CD4-positive, alpha-beta memory T cell (primary cell): Measurements from ENCODE around the gene MOB3B. TPM values are rescaled to one million over a fixed set of nuclear protein-coding genes. Genes with fewer than 3 reads are reported as not detected.

ENCODE experiments used
- CTCF ChIA-PET: fragments of 350-600 bp; sonication (Branson Sonifier 250); formaldehyde crosslinking; loops from one replicate; lab custom pipeline; 2021; ENCODE audit warnings: inconsistent platforms; ENCODE audit not compliant: partially characterized antibody; lab: Charles Lee
- POLR2A ChIA-PET: fragments of 350-600 bp; sonication (Branson Sonifier 250); formaldehyde crosslinking; loops from one replicate; lab custom pipeline; 2021; ENCODE audit not compliant: partially characterized antibody; lab: Charles Lee
- DNase-seq, 5 donors: peaks; one replicate each; pipeline versions ENCODE4 v3.0.0 to v3.0.0-alpha.2; 2020 to 2022; ENCODE audit warnings: mixed read lengths in 1 of 5
- H3K27ac ChIP-seq: one replicate; pipeline ENCODE4 v1.7.0; 2013; ENCODE audit warnings: low read depth, low read length
- H3K27me3 ChIP-seq: 2 replicates; pipeline ENCODE4 v1.7.0; 2013; ENCODE audit warnings: mild to moderate bottlenecking, low read length, moderate library complexity; ENCODE audit not compliant: insufficient read depth
- H3K36me3 ChIP-seq: 2 replicates; pipeline ENCODE4 v1.7.0; 2013; ENCODE audit warnings: mild to moderate bottlenecking, low read length, moderate library complexity; ENCODE audit not compliant: insufficient read depth
- H3K4me1 ChIP-seq: 2 replicates; pipeline ENCODE4 v1.7.0; 2013; ENCODE audit warnings: mild to moderate bottlenecking, low read length, moderate library complexity; ENCODE audit not compliant: insufficient read depth
- H3K4me3 ChIP-seq, 2 donors: one replicate each; pipeline ENCODE4 v1.7.0; 2013; ENCODE audit warnings: low read length in 2 of 2, mild to moderate bottlenecking in 1 of 2
- H3K9me3 ChIP-seq, 2 donors: one replicate each; pipeline ENCODE4 v1.7.0; 2013; ENCODE audit warnings: low read length in 2 of 2, control low read depth in 1 of 2; ENCODE audit not compliant: control insufficient read depth in 1 of 2
- H3K27ac Mint-ChIP-seq, 7 donors: one replicate each; pipeline ENCODE4 v1.8.0; 2020 to 2021; ENCODE audit warnings: mixed read lengths in 7 of 7, mild to moderate bottlenecking in 6 of 7, inconsistent platforms in 3 of 7, moderate library complexity in 3 of 7
- H3K27me3 Mint-ChIP-seq, 2 donors: one replicate each; pipeline ENCODE4 v1.8.0; 2020 to 2021; ENCODE audit warnings: mixed read lengths in 2 of 2
- H3K36me3 Mint-ChIP-seq, 2 donors: one replicate each; pipeline ENCODE4 v1.8.0; 2020 to 2021; ENCODE audit warnings: mixed read lengths in 2 of 2, inconsistent platforms in 1 of 2, mild to moderate bottlenecking in 1 of 2
- H3K4me1 Mint-ChIP-seq, 4 donors: one replicate each; pipeline ENCODE4 v1.8.0; 2020 to 2021; ENCODE audit warnings: mixed read lengths in 4 of 4, mild to moderate bottlenecking in 1 of 4
- H3K4me3 Mint-ChIP-seq, 8 donors: one replicate each; pipeline ENCODE4 v1.8.0; 2020 to 2021; ENCODE audit warnings: mixed read lengths in 8 of 8, mild to moderate bottlenecking in 7 of 8, moderate library complexity in 6 of 8, inconsistent platforms in 3 of 8
- H3K9me3 Mint-ChIP-seq, 8 donors: one replicate each; pipeline ENCODE4 v1.8.0; 2020 to 2021; ENCODE audit warnings: mixed read lengths in 8 of 8, mild to moderate bottlenecking in 5 of 8, inconsistent platforms in 3 of 8, moderate library complexity in 1 of 8
- intact Hi-C: fragments of 100-400 bp; cut with micrococcal nuclease; formaldehyde crosslinking; loops from one replicate; pipeline ENCODE4 v1.15.1; 2023
- polyA plus RNA-seq, 2 donors: library from polyadenylated mRNA; unstranded; fragments of 300-500 nt; fragmentation: Illumina TruSeq; gene quantifications; one replicate each; pipeline ENCODE4 v1.2.3, GENCODE V29; 2021
- total RNA-seq, 2 experiments: library from RNA; stranded (reverse); gene quantifications; one replicate each; pipeline ENCODE4 v1.2.3, GENCODE V29; 2021

The MOB3B gene
- total and polyA plus RNA-seq, 4 experiments from 2014 or later, result 0.05 to 0.64 (median 0.34) TPM

- H3K4me3 Mint-ChIP-seq, result no peak overlapping the region
- ChIA-PET POLR2A (no interaction called here), CTCF (no interaction called here)
- no peaks in the 10 kb centered on the region for H3K27me3 ChIP-seq
- H3K27me3 Mint-ChIP-seq, result peaks cover 0 to 2% of the 10 kb centered on the region in 2 donors
- H3K27ac Mint-ChIP-seq, result no peak overlapping the region
- no peak overlapping the region for H3K27ac ChIP-seq
- no peaks in the 10 kb centered on the region for H3K4me1 Mint-ChIP-seq
- no peaks in the 10 kb centered on the region for H3K36me3 ChIP-seq
- intact Hi-C loops, result no loop called here
- H3K4me3 ChIP-seq, result no peak overlapping the region
- DNase-seq, result no peak
- H3K4me1 ChIP-seq, result no peaks in the 10 kb centered on the region
- no peaks in the 10 kb centered on the region for H3K36me3 Mint-ChIP-seq
- H3K9me3 ChIP-seq, result no peaks in the 10 kb centered on the region
- H3K9me3 Mint-ChIP-seq, result no peaks in the 10 kb centered on the region
Measured at GRCh38 chr9:27304521-27304920, 225.1 kb downstream of the MOB3B start.

GRCh38 chr9:27303219-27303618 lies 226.4 kb downstream of the MOB3B start:
- intact Hi-C loops, result no loop called here
- no peaks in the 10 kb centered on the region for H3K9me3 Mint-ChIP-seq
- H3K36me3 Mint-ChIP-seq, result no peaks in the 10 kb centered on the region
- peaks cover 0 to 2% of the 10 kb centered on the region in 2 donors for H3K27me3 Mint-ChIP-seq
- H3K27ac Mint-ChIP-seq, result no peak overlapping the region
- ChIA-PET CTCF (no interaction called here), POLR2A (no interaction called here)
- Histone ChIP-seq H3K4me1 (no peaks in the 10 kb centered on the region), H3K36me3 (no peaks in the 10 kb centered on the region), H3K27me3 (no peaks in the 10 kb centered on the region), H3K27ac (no peak overlapping the region), H3K9me3 (no peaks in the 10 kb centered on the region), H3K4me3 (no peak overlapping the region)
- no peak overlapping the region for H3K4me3 Mint-ChIP-seq
- H3K4me1 Mint-ChIP-seq, result no peaks in the 10 kb centered on the region
- no peak for DNase-seq

- POLR2A ChIA-PET, result no interaction called here
Measured at GRCh38 chr9:27297050-27297449, 232.6 kb downstream of the MOB3B start, which contains the start of gene EQTN. TSS of gene EQTN (minus strand) at chr9:27297150. CDS start at chr9:27297055, 95 bp downstream.

GRCh38 chr9:27293996-27294395 lies 235.6 kb downstream of the MOB3B start:
- Histone ChIP-seq H3K4me1 (no peaks in the 10 kb centered on the region), H3K36me3 (no peaks in the 10 kb centered on the region), H3K4me3 (no peak overlapping the region), H3K9me3 (no peaks in the 10 kb centered on the region), H3K27ac (no peak overlapping the region), H3K27me3 (no peaks in the 10 kb centered on the region)
- Mint-ChIP-seq H3K27ac (no peak overlapping the region), H3K9me3 (no peaks in the 10 kb centered on the region), H3K27me3 (peaks cover 2 to 6% of the 10 kb centered on the region in 2 donors), H3K4me1 (no peaks in the 10 kb centered on the region), H3K36me3 (no peaks in the 10 kb centered on the region), H3K4me3 (no peak overlapping the region)
- POLR2A ChIA-PET, result no interaction called here
- CTCF ChIA-PET, result interaction anchor here (1.6 kb wide), 1 partner anchor 15 kb away, joined by 3 read pairs; no protein-coding TSS in a partner anchor
- intact Hi-C loops, result no loop called here
- no peak for DNase-seq

More at GRCh38 chr9:27297050-27297449, 232.6 kb downstream of the MOB3B start, which contains the start of gene EQTN:
- Mint-ChIP-seq H3K27me3 (peaks cover 4 to 5% of the 10 kb centered on the region in 2 donors), H3K9me3 (no peaks in the 10 kb centered on the region), H3K4me3 (no peak within 1 kb of the TSS), H3K27ac (no peak within 1 kb of the TSS), H3K4me1 (no peaks in the 10 kb centered on the region), H3K36me3 (no peaks in the 10 kb centered on the region)
- Histone ChIP-seq H3K27me3 (no peaks in the 10 kb centered on the region), H3K27ac (no peak within 1 kb of the TSS), H3K4me3 (no peak within 1 kb of the TSS), H3K36me3 (no peaks in the 10 kb centered on the region), H3K4me1 (no peaks in the 10 kb centered on the region), H3K9me3 (no peaks in the 10 kb centered on the region)
- intact Hi-C loops, result no loop called here
- CTCF ChIA-PET, result no interaction called here
- no peak for DNase-seq

GRCh38 chr9:27292659-27293405 lies 236.8 kb downstream of the MOB3B start:
- intact Hi-C loops, result no loop called here
- Mint-ChIP-seq H3K36me3 (no peaks in the 10 kb centered on the region), H3K4me3 (no peak overlapping the region), H3K27me3 (peaks cover 6 to 7% of the 10 kb centered on the region in 2 donors), H3K9me3 (no peaks in the 10 kb centered on the region), H3K4me1 (no peaks in the 10 kb centered on the region), H3K27ac (no peak overlapping the region)
- Histone ChIP-seq H3K36me3 (no peaks in the 10 kb centered on the region), H3K4me1 (no peaks in the 10 kb centered on the region), H3K4me3 (no peak overlapping the region), H3K27ac (no peak overlapping the region), H3K9me3 (no peaks in the 10 kb centered on the region), H3K27me3 (no peaks in the 10 kb centered on the region)
- CTCF ChIA-PET, result no interaction called here
- DNase-seq, result no peak
- POLR2A ChIA-PET, result no interaction called here

GRCh38 chr9:27291292-27291691 lies 238.3 kb downstream of the MOB3B start:
- DNase-seq, result no peak
- Histone ChIP-seq H3K27ac (no peak overlapping the region), H3K9me3 (no peaks in the 10 kb centered on the region), H3K27me3 (no peaks in the 10 kb centered on the region), H3K36me3 (no peaks in the 10 kb centered on the region), H3K4me3 (no peak overlapping the region), H3K4me1 (no peaks in the 10 kb centered on the region)
- intact Hi-C loops, result no loop called here
- CTCF ChIA-PET, result no interaction called here
- Mint-ChIP-seq H3K36me3 (no peaks in the 10 kb centered on the region), H3K27me3 (peaks cover 5 to 8% of the 10 kb centered on the region in 2 donors), H3K9me3 (no peaks in the 10 kb centered on the region), H3K4me1 (no peaks in the 10 kb centered on the region), H3K4me3 (no peak overlapping the region), H3K27ac (no peak overlapping the region)
- POLR2A ChIA-PET, result no interaction called here

- H3K4me1 ChIP-seq, result no peaks in the 10 kb centered on the region
- no peak overlapping the region for H3K4me3 ChIP-seq
- H3K27ac Mint-ChIP-seq, result no peak overlapping the region
- no peaks in the 10 kb centered on the region for H3K36me3 ChIP-seq
- no peak overlapping the region for H3K4me3 Mint-ChIP-seq
- POLR2A ChIA-PET, result no interaction called here
- peaks cover 6 to 11% of the 10 kb centered on the region in 2 donors for H3K27me3 Mint-ChIP-seq
- no peaks in the 10 kb centered on the region for H3K36me3 Mint-ChIP-seq
- H3K9me3 Mint-ChIP-seq, result no peaks in the 10 kb centered on the region
- CTCF ChIA-PET, result interaction anchor here (0.6 kb wide), 1 partner anchor 247 kb away, joined by 3 read pairs; the partner anchor contains the start of gene MOB3B
- no peak for DNase-seq
- no peak overlapping the region for H3K27ac ChIP-seq
- no peaks in the 10 kb centered on the region for H3K9me3 ChIP-seq
- H3K4me1 Mint-ChIP-seq, result no peaks in the 10 kb centered on the region
- intact Hi-C loops, result no loop called here
- no peaks in the 10 kb centered on the region for H3K27me3 ChIP-seq
Measured at GRCh38 chr9:27282269-27282668, 247.3 kb downstream of the MOB3B start.
